ENCODE measurements around the gene WBP1. TPM values are rescaled to one million over a fixed set of nuclear protein-coding genes. Genes with fewer than 3 reads are reported as not detected.
"Not testable (repeated sequence)": the region's sequence is repeated elsewhere in the genome, so short reads cannot be mapped to it uniquely, and the experiment has no call there.

WBP1 gene
- total RNA-seq, 1 donor from 2014 or later = 100 TPM

DNA sequence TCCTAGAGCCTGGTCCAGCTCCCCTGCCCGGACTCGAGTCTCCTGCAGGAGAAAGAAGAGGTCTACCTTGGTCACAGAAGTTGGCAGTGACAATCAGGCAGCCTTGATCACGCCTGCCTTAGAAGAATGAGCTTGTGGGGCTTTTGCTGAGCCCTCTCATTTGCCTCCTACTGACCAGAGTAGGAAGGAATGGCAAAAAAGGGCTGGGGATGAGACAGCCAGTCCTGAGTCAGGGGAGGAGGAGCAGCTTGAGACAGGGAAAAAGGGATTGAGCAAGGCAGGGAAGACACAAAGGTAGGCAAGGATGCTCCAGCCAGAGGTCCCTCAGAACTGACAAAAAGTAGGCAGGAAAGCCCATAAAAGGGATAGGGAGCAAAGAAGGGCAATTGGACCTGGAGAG lies 30.7 kb upstream of the WBP1 start:
- DNase-seq (ENCODE audit: low spot score) = no peak

DNA sequence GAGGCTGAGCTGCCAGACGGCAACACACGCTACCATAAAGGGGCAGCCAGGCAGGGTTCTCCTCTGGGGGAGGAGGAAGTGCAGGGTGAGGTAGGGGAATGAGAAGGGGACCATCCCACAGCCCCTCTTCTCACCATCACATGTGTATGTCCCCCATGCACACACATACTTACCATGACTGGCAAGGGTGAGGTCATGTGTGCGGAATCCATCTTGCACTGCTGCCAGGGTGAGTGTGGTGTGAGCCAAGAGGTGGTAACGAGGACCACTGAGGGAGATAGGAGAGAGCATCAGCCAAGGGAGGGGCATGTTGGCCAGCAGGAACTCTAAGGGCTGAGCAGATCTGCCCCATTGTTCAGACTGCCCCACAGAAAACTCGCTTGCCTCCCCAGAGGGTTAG lies 29.6 kb upstream of the WBP1 start:
- no peak for DNase-seq (ENCODE audit: low spot score)

DNA sequence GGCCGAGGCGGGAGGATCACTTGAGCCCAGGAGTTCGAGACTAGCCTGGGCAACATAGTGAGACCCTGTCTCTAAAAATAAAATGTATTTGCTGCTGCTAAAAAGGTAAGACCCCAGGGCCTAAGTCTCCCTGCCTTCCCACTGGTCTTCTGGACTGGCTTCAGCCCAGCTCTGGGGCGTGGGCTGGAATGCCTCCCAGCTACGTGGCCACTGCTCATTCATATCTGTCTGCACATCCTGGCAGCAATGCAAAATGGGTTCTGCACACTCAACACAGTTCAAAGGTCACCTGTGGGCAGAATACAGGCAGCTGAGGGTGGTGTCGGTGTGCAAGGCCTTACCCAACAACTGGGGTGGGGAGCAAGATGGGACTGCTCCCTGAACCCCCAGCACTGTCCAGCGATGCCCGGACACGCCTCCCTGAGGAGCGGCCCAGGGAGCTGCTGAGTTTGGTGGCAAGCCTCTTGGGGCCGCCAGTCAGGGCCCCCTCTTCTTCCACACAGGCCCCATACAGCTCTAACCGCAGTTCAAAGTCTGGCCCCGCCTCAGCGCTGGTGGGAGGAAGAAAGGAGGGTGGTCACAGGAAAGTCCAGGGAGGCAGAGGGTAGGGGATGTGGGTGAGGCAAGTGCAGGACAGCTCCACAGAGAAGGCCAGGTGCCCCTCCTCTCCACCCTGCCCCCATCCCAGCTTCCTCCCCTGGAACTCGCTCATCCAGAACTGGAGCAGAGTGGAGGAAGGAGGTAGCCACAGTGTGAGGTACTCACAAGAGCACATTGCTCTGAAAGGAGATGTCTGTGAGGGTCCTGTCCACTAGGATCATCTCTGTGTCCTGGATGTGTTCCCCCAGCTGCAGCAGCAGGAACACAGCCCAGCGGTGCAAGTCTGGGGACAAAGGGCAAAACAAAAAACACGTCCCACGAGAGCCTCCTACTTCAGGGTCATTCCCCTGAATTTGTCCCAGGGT lies 28.5 kb upstream of the WBP1 start:
- DNase-seq (ENCODE audit: low spot score) = no peak

DNA sequence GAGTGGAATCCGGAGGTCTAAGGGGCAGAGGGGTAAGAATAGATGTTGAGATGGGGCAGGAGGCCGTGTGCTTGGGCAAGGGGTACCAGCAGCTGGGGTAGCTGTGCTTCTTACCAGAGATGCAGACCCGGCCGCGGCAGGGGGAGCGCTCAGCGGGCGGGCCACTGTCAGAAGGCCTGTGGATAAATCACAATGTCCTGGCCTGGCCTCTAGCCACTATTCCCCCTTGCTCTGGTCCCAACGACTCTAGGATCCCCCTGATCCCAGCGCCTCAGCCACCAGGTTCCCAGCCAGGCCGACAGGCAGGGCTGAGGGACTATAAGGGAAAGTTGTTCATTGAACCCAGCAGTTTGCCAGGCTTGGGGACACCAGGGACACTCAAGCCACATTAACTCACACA lies 27.7 kb upstream of the WBP1 start:
- no peak for DNase-seq (ENCODE audit: low spot score)

DNA sequence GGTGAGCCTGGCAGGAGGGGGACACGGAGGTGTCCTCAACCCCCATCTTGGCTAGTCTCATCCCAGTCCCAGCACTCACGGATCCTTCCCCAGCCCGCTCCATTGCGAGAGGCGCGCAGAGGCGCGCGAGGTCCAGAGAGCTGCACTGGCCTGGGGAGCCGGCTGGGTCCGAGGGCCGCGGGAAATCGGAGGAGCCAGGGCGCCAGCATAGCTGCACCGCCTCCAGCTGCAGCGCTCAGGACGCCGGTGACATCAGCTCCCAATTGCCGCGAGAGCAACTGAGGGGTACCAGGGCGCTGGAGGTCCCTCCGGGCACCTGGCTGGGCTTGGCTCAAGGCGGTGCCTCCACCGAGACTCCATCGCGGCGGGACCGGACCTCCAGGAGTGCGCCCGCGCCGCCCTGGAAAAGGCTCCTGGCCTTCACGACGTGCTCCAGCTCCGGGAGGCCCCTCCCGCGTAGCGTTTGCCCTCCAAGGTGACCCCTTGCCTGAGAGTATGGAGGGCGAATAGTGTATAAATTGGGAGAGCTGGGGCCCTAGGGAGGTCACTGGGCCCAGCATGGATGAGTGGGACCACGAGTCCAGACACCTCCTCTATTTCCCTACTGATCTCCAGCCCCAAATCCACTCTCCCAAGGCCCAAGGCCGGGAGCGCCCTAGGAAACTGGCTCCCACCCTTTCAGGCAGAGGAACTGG lies 22.0 kb upstream of the WBP1 start:
- DNase-seq (ENCODE audit: low spot score) = no peak

DNA sequence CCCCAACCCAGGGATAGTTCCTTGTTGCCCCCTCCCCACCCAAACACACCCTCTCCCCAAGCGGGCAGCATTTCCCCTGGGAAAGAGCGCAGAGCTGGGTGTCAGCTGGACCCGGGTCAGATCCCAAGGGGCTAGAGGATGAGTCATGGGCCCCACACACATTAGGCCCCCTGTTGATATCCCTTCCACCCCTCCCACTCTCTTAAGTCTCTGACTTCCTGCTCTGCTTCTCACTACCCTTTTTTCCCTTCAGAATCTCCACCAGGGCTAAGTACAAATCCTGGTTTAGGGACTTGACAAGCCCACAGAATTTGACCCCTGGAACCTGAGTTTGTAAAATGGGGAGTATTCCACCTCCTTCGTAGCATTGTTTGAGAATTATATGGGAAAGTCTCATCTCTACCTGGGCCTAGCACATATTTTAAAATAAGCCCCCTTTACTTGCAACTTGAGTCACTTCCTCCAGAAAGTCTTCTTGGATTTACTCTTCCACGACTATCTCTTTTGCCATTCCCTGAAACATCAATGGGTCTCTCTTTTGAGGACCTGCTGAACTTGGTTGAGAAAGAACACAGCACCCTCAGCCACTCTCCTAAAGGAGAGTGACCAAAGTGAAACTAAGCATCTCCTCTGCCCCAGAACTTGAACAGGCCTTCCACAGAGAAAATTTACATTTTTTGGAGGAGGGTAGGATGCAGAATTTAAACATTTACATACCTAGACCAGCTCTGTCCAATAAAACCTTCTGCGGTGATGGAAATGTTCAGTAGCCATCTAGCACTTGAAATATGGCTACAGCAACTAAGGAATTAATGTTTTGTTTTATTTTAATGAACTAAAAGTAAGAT lies 21.2 kb upstream of the WBP1 start:
- DNase-seq (ENCODE audit: low spot score) = no peak

GRCh38 chr2:74438248-74438647 lies 20.0 kb upstream of the WBP1 start:
- no peak for DNase-seq (ENCODE audit: low spot score)

- DNase-seq (ENCODE audit: low spot score) = no peak
These were observed 18.9 kb upstream of the WBP1 start for GRCh38 chr2:74439373-74439772.

DNA sequence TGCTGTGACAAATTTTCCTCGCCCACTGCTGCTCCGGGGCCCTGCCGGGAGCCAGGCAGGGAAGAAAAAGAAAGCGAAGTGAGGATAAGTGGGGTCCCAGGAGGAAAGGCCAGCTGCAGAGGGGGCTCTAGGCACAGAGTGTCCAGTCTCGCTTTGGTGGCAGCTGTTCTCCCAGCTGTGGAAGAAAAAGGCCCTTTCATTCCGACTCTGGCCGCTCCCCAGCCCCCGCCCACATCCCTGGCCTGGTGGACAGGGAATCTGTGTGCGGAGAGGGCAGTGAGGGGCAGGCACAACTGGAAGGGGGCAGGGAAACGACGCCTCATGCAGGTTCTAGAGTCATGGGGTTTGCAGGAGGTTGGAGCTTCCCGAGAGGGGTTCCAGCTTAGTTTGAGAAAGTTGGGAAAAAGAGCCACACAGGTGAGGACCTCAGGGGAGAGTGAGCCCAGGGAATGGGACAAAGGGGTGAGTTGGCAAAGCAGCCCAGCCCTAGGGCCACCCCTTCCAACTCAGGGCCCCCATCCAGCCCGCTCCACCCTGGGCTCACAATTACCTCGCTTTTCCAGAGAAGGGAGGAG lies 18.3 kb upstream of the WBP1 start:
- DNase-seq (ENCODE audit: low spot score) = peak; percentile 66

- DNase-seq (ENCODE audit: low spot score) = peak; percentile 88
These were observed 17.7 kb upstream of the WBP1 start for GRCh38 chr2:74440378-74441169.

- no peak for DNase-seq (ENCODE audit: low spot score)
These were observed 17.0 kb upstream of the WBP1 start for GRCh38 chr2:74441170-74441689.

DNA sequence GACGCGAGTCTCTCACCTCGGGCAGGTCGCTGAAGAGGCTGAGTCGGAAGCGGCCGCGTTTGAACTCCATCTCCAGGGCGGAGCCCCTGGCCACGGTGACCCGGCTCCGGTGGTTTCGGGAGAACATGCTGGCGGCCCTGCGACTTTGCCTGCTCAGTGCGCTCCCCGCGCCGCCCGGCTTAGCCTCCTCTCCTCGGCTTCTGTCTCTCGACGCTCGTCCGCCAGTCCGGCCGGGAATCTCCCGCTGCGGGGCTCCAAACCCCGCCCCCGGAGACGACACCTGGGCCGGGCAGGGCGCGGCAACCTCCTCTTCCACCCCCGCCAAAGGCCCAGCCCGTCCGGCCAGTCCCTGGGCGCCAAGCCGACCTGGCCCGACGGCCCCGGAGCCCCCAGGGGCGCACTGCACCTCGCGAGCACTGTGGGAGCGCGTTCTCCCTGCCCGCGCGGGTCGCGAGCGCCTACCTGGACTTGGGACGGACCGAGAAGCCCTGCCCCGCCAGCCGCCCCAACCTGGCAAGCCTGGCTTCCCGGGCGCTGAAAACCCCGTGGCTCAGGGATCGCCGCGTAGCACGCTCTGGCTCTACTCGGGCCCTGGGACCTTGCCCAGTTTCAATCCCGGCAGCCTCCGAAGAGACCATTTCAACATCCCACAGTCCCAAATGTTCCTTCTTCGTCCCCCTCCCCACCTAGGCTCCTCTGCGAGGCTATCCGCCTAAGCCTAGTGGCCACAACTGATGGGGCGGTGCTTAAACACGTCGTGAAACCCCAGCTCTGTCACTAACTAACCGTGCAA lies 16.4 kb upstream of the WBP1 start, which contains the start of gene RTKN:
Gene RTKN, minus strand, starts transcription at position 248 of the 793 bp plus-strand sequence. Its CDS starts 121 bp downstream, at position 127.
- DNase-seq (ENCODE audit: low spot score) = no peak

DNA sequence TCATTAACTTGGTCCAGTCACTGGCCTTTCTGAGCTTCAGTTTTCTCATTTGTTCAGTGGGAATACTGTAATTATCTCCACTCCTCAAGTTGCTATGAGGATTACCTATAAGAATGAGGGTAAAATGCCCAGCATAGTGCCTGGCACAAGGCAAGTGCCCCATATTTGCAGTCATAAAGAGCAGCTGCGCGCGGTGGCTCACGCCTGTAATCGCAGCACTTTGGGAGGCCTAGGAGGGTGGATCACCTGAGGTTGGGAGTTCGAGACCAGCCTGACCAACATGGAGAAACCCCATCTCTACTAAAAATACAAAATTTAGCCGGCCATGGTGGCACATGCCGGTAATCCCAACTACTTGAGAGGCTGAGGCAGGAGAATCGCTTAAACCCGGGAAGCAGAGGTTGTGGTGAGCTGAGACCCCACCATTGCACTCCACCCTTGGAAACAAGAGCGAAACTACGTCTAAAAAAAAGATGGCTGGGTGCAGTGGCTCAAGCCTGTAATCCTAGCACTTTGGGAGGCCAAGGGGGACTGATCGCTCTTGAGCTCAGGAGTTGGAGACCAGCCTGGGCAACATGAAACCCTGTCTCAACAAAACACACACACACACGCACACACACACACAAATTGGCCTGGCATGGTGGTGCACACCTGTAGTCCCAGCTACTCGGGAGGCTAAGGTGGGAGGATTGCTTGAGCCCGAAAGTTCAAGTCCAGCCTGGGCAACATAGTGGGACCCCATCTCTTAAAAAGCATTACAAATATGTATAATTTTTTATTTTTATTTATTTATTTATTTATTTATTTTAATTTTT lies 15.5 kb upstream of the WBP1 start:
- not testable (repeated sequence) for DNase-seq (ENCODE audit: low spot score)

GRCh38 chr2:74444498-74445318 lies 13.5 kb upstream of the WBP1 start:
- no peak for DNase-seq (ENCODE audit: low spot score)

- no peak for DNase-seq (ENCODE audit: low spot score)
These were observed 10.8 kb upstream of the WBP1 start for GRCh38 chr2:74447230-74447999.

DNA sequence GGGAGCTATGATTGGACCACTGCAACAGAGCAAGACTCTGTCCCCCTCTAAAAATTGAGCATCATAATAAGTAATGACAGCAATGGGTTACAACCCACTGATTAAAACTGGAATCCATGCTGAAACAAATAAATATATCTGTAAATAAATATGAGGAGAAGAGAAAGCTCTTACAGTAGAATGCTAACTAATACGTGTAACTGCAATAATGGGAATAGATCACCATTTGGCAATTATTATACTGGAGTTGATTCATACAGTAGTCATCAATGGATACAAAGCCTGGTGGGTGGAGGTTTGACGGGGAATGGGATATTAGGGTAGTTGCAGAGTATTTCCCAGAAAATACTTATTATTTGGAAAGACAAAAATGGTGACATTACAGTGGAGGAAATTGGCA lies 9.5 kb upstream of the WBP1 start:
- DNase-seq (ENCODE audit: low spot score) = no peak

GRCh38 chr2:74450570-74451190 lies 7.6 kb upstream of the WBP1 start:
- no peak for DNase-seq (ENCODE audit: low spot score)
